Transverse colon (tissue), 4 donors: ENCODE measurements around the gene GTF3C6.

Experiments used
- EP300 ChIP-seq: sonication (generic); formaldehyde crosslinking; IDR thresholded peaks from one replicate; pipeline ENCODE4 v1.6.1; 2017; ENCODE audit warnings: antibody characterized with exemption, low read depth
- POLR2A ChIP-seq: fragments of 450-650 bp; IDR thresholded peaks from one replicate; pipeline ENCODE4 v1.6.1; 2016; ENCODE audit warnings: antibody characterized with exemption, mild to moderate bottlenecking, moderate library complexity
- POLR2AphosphoS5 ChIP-seq, 3 donors: sonication (generic); formaldehyde crosslinking; IDR thresholded peaks; one replicate each; pipeline ENCODE4 v1.6.1; 2016; ENCODE audit warnings: antibody characterized with exemption in 3 of 3
- TF ChIP-seq, protein P1 (sequence below), 5 experiments: fragments of 200-600 bp in 3 of 5; fragments of 450-650 bp in 2 of 5; sonication (generic) in 3 of 5; IDR thresholded peaks; 1 replicate in 2 of 5; 2 replicates in 3 of 5; pipeline ENCODE4 v1.5.1; 2016 to 2017; ENCODE audit warnings: antibody characterized with exemption in 5 of 5, inconsistent platforms in 3 of 5, mild to moderate bottlenecking in 2 of 5, moderate library complexity in 1 of 5

DNA sequence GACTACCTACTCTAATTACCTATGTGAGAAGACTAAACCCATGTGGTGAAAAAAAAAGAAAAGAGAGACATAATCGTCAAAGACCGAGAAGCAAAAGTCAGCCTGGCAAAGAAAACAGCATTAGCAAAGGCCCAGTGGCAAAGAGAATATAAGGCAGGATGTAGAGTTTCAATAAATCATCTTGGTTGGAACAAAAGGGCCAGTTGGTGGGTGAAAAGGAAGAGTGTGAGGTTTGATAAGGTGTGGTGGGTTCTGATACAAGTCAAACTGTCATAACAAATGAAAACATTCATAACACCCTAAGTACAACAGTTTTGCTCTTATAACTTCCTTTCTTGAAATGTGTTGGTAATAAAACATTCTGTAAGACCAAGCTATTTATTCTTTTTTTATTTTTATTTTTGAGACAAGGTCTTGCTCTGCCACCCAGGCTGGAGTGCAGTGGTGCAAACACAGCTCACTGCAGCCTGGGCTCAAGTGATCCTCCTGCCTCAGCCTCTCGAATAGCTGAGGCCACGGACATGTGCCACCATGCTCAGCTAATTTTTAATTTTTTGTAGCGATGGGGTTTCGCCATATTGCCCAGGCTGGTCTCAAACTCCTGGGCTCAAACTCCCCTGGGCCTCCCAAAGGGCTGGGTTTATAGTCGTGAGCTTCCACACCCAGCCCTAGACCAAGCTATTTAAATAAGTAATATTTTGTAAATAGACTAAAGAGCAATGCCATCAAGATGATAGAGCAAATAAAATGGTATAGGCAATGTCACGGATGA is 18.9 kb upstream of the GTF3C6 start:
- TF ChIP-seq, protein P1, sequence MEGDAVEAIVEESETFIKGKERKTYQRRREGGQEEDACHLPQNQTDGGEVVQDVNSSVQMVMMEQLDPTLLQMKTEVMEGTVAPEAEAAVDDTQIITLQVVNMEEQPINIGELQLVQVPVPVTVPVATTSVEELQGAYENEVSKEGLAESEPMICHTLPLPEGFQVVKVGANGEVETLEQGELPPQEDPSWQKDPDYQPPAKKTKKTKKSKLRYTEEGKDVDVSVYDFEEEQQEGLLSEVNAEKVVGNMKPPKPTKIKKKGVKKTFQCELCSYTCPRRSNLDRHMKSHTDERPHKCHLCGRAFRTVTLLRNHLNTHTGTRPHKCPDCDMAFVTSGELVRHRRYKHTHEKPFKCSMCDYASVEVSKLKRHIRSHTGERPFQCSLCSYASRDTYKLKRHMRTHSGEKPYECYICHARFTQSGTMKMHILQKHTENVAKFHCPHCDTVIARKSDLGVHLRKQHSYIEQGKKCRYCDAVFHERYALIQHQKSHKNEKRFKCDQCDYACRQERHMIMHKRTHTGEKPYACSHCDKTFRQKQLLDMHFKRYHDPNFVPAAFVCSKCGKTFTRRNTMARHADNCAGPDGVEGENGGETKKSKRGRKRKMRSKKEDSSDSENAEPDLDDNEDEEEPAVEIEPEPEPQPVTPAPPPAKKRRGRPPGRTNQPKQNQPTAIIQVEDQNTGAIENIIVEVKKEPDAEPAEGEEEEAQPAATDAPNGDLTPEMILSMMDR (IDR thresholded peaks at IDR 0.05) = no peak
- TF ChIP-seq POLR2AphosphoS5 (IDR thresholded peaks at IDR 0.05) = no peak
- TF ChIP-seq POLR2A = no peak
- TF ChIP-seq EP300 = no peak
